Occipital lobe (tissue), 2 donors: Measurements from ENCODE around the gene PPM1A. TPM values are rescaled to one million over a fixed set of nuclear protein-coding genes. Genes with fewer than 3 reads are reported as not detected.

ENCODE experiments used
- DNase-seq: peaks from one replicate; lab custom pipeline; 2025; lab: John Stamatoyannopoulos, UW
- total RNA-seq: library from RNA; depleted of rRNA; stranded (reverse); fragments of >200 nt; gene quantifications from one replicate; pipeline ENCODE4 v1.2.3, GENCODE V29; 2014

Gene PPM1A
- total RNA-seq, 1 donor from 2014 or later = 90.0 TPM

DNA sequence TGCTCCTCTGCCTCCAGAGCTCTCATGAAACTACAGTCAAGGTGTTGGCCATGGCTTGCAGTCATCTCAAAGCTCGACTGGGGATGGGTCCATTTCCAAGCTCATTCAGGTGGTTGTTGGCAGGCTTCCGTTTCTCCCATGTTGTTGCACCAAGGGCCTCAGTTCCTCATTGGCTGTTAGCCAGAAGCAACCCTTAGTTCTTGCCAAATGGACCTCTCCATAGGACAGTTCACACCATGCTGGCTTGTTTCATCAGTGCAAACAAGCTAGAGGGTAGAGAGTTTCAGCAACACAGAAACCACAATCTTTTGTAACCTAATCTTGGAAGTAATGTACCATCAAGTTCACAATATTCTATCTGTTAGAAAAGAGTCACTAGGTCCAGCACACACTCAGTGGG, 22.7 kb upstream of the PPM1A start:
- no peak for DNase-seq

DNA sequence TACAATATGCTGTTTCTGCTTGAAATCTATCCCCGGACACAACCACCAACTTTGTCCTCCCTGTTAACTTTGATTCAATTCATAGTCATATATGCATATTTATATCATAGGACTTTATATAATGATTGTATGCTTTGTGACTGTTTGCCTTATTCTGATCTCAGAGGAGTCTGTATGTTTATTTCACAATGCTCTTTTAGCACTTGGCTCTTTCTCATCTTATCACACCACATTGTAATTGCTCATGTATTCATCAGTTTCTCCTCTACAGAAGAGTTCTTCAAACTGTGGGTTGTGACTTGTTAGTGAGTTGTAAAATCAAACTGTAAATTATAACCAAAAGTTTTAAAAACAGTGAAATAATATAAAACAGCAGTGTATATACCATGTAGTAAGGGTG, 21.7 kb upstream of the PPM1A start:
- no peak for DNase-seq

DNA sequence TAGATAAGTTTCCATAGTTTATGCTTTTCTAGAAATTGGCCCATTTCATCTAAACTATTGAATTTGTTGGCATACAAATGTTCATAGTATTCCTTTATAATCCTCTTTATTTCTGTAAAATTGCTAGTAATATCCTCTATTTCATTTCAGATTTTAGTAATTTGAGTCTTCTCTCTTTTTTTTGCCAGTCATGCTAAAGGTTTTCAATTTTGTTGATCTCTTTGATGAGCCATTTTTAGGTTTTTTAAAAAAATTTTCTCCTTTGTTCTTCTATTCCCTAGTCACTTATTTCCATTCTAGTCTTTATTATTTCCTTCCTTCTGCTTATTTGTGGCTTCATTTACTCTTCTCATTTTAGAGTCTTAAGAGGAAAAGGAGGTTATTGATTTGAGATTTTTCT, 19.4 kb upstream of the PPM1A start:
- no peak for DNase-seq

DNA sequence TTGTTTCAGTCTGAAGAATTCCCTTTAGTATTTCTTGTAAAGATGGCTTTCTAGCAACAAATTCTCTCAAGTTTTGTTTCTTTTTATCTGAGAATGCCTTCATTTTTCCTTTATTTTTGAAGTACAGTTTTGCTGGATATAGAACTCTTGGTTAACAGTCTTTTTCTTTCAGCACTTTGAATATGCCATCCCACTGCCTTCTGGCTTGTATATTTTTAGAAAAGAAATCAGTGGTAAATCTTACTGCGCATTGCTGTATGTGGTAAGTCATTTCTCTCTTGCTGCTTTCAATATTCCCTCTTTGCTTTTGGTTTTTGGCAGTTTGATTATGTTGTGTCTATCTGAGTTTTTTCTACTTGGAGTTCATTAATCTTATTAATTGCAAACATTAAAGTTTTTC, 16.8 kb upstream of the PPM1A start:
- no peak for DNase-seq

DNA sequence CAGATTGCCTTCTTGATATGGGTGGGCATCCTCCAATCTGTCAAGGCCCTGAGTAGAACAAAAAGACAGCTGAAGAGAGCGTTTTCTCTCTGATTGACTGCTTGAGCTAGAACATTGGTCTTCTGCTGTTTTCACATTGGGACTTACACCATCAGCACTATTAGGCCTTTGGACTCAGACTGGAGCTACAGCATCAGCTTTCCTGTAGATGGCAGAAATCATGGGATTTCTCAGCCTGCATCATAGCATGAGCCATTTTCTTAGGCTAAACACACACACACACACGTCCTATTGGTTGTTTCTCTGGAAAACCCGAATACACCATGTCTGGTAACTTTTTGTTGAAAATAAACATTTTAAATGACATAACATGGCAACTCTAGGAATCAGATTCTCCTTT, 15.8 kb upstream of the PPM1A start:
- DNase-seq = no peak

DNA sequence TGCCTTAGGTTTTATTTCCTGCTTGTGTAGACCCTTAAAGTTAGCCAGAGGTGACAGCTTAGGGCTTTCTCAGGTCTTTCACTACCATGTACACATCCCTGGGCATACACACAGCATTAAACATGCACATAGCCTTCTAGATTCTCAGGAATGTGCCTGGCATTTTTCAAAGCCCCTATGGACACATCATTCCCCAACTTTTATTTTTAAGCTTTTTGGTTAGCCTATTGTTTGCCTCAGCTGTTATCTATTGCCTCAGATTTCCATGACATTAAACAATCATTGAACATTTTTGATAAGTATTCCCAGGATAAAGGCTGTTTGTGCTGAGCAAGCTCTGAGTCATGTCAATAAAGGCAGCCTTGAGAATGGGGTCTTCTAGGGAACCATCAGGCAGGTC, 15.1 kb upstream of the PPM1A start:
- no peak for DNase-seq

DNA sequence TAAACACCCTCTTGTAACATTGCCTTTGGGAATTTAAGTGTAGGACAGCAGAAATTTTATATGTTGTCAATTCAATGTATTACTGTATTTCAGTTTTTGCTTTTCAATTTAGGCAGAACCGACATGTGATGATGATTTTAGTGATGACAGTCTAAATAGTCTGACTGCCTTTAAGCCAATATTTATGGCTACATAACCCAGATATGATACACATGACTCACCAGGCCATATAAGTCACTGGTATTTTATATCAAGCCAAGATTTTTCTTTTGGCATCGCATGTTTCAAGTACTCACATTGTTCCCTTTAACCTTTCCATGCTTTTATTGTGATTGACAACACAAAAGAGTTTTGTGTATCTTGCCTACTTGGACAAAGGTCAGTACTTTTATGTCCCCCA, 13.6 kb upstream of the PPM1A start:
- no peak for DNase-seq

DNA sequence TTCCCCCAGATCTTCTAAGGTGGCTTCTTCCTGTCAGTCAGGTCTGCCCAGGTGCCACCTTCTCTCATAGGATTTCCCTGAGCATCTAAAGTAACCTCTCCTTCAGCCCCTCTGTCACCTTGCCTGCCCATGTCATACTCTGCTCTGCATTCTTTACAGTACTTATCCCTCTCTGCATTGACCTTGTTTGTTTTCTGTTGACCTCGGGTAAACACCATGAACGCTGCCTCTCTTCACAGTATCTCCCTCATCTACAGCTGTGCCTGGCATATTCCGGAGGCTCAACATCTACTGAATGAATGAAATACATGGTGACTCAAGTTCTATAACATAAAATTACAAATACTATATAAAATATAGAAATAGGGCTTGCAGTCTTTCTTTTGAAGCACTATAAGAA, 10.1 kb upstream of the PPM1A start:
- DNase-seq = no peak

DNA sequence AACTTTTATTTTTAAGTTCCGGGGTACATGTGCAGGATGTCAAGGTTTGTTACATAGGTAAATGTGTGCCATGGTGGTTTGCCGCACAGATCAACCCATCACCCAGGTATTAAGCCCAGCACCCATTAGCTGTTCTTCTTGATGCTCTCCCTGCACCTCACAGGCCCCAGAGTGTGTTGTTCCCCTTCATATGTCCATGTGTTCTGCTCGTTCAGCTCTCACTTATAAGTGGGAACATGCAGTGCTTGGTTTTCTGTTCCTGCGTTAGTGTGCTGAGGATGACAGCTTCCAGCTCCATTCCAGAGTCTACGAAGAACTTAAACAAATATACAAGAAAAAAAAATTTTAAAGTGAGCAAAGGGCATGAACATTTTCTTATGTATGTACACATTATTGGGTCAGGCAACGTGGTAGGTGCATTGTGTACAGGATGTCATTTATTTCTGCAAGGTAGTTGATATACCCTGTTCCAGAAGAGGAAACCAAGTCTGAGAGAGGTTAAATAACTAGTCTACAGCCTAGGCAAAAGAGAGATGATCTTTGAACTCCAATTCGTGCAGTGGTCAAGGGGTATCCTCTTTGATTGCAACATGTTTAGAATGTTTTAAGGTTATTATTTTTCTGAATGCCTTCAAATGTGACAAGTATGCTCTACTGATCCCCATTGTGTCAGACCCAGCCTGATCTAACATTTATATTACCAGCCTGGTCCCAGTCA, 8.7 kb upstream of the PPM1A start:
- no peak for DNase-seq

DNA sequence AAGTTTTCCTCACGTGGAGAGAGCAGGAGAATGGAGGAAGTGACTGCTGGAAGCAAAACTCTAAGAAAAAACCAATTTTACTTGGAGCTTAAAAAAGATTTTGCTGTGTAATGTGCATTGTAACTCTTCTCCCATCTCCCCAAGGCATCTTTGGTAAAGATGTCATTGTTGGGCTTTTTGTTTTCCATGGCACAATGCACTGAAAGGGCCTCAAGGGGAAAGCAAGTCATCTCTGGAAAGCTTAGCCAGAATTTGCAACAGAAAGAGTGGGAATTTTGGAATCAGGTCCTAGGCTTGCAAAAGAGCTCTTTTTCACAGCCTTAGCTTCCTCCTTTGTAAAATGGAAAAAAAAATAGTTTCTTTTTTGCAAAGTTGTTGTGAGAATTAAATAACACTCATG, 7.9 kb upstream of the PPM1A start:
- DNase-seq = no peak

DNA sequence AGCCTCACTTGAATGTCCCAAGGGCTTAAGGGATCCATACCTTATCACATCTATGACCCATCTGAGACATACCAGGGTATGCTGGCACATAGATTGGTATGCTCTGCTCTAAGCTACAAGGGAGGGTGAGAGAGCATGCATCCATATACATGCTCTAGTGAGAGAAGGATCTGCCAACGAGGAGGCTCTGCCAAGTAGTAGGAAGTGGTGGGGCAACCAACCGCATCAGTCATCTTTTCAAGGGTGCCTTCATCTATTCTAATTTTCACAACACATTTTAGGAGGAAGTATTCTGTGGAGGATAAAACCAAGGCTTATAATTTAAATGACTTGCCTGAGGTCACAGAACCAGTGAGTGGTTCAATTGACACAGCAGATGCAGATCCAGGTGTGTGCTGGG, 6.6 kb upstream of the PPM1A start:
- no peak for DNase-seq

DNA sequence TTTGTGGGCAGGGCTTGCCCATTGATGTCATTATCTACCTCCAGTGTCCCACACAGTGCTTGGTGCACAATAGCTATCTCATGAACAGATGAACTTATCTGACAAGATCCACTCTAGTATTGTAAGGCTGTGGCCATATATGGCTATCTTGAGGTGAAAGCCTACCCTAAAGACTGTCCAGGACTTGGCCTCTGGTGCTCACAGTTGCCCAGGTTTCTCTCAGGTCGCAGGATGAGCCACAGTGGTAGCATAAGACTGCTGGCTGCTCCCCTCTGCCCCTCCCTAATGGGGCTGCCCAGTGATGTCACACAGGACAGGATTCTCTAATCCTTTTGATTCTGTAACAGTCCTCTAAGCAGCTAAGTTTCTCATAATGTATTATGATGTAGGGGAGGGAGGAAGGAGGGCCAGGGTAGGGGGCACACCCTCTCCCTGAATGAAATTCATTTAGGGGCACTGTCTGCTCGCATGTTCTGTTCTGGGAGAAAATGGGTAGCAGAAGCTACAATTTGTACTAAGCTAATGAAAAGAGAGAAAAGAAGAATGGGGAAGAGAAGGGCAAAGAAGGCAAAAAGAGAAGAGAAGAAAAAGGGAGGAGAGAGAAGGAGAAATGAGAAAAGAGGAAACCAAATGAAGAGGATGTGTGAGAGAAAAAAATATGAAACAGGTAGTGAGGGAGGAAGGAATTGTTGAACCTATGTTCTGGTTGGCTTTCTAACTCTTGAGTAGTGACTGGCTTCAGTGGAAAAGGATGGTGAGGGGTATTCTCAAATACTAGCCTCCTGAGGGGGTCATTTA, 3.4 kb upstream of the PPM1A start:
- DNase-seq = no peak

DNA sequence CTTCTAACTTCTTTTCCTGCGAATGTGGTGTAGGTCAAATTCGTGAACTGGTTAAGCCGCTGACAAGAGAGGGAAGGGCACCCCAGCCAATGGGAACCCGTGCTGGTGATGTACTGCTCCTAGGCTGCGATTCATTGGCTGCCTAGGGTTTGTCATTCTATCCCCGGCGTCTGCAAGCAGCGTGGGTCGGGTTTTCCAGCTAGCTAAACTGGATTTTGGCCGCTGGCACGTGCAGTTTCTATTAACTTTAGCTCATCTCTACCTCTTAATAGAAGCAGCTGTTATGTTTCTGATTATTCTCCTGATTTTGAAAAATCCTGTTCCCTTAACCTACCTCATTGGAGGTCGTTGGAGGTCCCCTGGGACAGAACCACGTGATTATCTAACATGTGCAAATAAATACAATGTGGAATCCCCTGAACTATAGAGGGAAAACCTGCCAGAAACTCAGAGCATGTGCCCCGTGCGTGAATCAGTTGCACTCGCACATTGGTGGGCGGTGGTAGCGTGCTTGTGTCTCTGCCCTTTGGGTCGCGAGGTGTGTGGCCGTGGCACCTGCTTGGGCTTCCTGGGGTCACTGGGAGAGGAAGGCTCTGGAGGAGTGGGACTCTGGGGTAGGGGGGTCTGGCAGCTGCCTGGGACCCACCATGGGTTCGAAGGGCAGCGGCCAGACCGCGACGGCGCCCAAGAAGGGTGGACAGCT, 876 bp upstream of the PPM1A start:
- peak; percentile 92 for DNase-seq

DNA sequence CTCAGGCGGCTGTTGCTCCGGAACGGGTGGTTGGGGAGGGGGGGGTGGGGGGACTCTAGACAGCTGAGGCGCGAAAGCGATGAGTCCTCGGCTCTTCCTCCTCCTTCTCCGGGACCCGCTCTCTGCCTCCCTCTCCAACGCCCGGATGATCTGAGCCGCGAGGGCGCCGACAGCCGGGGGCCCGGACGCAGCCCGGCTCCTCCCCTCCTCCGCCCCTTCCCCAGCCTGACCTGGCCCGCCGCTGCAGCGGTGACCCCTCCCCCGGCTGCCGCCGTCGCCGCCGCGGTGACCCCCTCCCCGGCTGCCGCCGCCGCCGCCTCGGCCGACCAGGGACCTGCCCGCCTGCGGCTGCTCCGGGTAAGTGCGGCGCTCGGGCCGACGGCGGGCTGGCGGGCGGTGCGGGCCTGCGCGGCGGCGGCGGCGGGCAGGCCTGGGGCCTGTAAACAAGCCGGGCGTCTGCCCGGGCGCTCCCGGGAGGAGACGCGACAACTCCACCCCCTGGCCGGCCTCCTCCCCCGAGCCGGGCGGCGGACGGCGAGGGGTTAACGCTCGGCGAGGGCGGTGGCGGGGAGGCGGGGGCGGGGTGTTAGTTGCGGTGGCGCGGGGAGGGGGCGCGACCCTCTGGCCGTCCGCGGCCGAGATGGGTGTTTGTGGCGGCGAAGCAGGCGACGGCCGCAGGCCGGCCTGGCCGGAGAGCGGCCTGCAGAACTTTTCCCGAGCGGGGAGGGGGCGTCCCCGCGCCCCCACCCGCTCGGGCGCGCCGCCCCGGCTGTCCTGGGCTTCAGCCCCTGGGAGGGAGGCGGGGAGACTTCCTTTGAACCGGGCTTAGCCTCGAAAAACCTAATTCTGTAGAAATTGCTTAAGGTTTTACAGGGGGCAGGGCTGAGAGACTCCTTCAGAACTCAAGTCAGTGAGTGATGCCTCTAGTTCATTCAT, 568 bp downstream of the PPM1A start:
- peak; percentile 54 for DNase-seq

DNA sequence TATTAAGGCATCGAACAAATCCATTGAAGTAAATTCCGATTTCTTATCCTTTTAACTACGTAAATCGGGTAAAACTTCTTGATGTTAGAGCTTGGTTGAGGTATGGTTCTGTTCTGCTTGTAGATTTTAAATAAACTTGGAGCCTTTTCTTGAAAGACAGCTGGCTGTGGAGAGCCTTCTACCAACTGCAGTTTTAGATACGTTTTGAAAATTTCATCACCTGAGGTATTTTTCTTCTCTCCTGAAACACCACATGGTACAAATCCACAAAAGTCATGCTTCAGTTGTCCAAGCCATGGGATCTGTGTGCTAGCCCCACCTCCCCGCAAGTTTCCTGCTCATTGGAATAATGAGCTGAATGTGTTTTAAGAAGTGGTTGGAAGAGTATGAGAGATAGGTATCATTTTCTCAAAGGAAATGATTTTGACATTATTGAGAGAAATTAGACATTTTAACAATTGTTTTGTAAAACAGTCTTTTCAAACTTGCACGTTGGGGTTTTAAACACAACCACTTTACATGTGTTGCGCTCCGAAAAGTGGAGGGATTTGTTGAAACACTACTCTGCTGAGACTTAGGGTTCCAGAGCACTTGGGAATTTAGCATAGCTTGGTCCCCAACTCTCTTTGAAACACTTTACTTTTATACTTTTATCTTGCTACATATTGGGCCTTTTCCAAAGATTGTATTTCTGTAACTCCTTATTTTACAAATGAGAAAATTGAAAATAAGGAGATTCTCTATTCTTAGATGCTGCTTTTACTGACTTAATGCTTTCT, 1.4 kb downstream of the PPM1A start:
- DNase-seq = no peak

DNA sequence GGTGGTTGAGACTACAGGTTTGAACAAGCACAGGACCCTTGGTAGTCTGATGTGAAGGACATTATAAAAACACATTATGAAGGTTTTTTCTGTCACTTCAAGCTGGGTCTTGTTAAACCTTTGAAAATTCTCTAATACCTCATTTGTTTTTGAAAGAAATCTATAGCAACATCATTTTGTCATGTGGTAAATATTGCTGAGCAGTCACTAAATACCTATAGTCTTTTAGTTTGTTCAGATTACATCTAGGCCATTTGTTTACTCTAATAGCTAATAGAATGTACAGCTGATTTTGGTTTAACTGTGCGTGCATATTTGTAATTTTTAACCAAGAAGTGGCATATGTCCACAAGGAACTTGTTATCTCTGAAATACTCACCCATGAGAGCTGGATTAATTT, 2.9 kb downstream of the PPM1A start:
- no peak for DNase-seq

DNA sequence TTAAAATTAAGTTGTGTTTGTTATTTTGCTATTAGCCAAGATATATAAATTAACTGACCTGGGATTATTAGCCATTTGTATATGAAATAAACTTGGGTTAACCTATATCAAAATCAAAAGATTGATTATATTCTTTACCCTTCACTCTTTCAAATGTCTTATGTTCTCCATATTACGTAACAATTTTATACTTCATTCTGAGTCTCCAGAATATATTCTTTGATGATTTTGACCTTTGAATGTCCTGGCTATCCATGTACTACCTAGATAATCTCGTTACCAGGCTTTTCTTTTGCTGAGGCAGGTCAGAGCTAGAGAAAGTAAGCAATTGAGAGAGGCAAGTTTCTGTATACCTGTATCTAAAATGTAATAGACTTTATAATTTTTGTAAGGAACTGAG, 3.6 kb downstream of the PPM1A start:
- no peak for DNase-seq

DNA sequence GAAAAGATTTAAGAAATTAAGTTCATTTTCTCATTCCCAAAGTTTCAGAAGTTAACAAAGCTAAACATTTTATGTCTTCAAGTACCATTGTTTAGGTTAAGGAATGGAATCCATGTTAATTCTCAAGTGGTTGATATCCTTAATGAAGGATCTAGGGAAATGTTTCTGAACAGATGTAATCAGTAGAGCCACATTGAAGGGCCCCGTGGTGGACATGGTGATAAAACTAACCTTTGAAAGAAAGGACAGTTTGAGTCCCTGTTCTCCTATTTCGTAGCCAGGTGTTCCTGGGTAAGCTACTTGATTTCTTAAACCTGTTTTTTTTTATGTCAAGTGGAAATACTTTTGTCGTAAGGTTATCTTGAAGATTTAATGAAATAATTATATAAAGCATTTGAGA, 4.6 kb downstream of the PPM1A start:
- no peak for DNase-seq

DNA sequence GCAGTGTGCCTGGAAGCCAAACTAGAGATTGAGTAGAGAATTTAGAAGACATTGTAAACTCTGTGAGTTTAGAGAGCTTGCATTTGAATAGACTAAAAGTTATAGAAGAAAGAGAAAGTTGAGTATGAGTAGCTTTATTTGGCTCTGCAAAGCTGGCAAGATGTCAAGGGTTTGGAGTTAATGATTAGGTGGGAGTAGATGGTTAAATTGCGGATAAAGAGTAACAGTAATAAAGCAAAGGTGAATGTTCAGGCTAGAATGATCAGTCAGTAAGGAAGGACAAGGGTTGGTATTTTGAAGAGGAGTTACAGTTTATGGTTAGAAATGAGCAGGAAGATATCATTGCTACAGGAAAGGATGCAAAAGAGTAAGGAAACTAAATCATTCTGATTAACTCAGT, 5.2 kb downstream of the PPM1A start:
- no peak for DNase-seq

DNA sequence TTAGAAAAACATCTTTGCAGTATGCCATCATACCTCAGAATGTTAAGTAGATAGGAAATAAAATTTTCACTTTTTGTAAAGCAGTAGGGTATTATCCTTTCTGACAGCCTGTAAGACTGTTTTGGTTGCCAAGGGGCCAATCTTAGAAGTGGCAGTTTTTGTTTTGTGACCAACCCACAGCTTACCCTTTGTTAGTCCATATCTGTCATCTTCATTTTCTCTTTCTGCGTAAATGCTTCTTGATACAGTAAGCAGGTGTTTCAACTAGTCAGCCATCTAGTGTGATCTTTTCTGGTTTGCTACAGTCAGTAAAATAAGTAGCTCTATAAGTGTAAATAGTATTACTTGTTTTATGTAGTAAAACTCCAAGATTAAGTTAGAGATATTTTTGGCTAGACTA, 8.8 kb downstream of the PPM1A start:
- DNase-seq = no peak

DNA sequence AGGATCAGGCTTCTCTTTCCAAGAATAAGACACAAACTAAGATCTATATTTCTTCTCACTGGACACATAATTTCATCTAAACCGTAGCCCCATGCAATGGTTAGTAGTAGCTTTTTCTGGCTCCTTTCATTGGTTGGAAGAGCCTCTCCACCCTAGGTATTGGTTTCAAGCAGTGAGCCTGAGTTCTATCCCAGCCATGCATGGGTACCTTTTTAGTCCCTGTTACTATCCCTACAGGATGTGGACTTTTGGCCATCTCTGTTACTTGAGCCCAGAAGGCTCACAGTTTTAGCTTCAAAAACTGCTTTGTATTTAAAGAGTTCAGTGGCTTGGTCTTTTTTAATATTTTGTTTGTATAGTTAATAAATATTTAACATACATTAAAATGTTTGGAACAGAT, 16.1 kb downstream of the PPM1A start:
- no peak for DNase-seq
